Stimulated activated CD8-positive, alpha-beta memory T cell treated with anti-CD3 and anti-CD28 coated beads, Interleukin-4, amount 100 ng/mL, for 4 hours (primary cell): ENCODE measurements around the gene KISS1R.

ENCODE experiments used
- DNase-seq, 2 donors: peaks; one replicate each; pipeline ENCODE4 v3.0.0-alpha.2; 2020; ENCODE audit warnings: low read depth in 2 of 2, low spot score in 1 of 2

KISS1R gene

GRCh38 chr19:934865-935479 lies 17.8 kb downstream of the KISS1R start:
- no peak for DNase-seq

GRCh38 chr19:936175-936546 lies 19.0 kb downstream of the KISS1R start:
- no peak for DNase-seq

- DNase-seq: peak in 1 of 2 donors; percentile 52
Observed at GRCh38 chr19:937259-937694, 20.1 kb downstream of the KISS1R start.

- no peak for DNase-seq
Observed at GRCh38 chr19:938233-938923, 21.2 kb downstream of the KISS1R start.

GRCh38 chr19:939439-939838 lies 22.3 kb downstream of the KISS1R start:
- no peak for DNase-seq

- DNase-seq: no peak
Observed at GRCh38 chr19:939922-940321, 22.8 kb downstream of the KISS1R start.

GRCh38 chr19:940591-941291 lies 23.6 kb downstream of the KISS1R start:
- DNase-seq: peak; percentile 29 to 38

- no peak for DNase-seq
Observed at GRCh38 chr19:941292-942132, 24.4 kb downstream of the KISS1R start.

GRCh38 chr19:942133-942645 lies 25.1 kb downstream of the KISS1R start:
- DNase-seq: no peak

- no peak for DNase-seq
Observed at GRCh38 chr19:943551-944170, 26.5 kb downstream of the KISS1R start.

- no peak for DNase-seq
Observed at GRCh38 chr19:944171-944567, 27.0 kb downstream of the KISS1R start.

GRCh38 chr19:944663-945241 lies 27.6 kb downstream of the KISS1R start:
- DNase-seq: no peak

GRCh38 chr19:945401-946252 lies 28.5 kb downstream of the KISS1R start:
- DNase-seq: no peak

- DNase-seq: no peak
Observed at GRCh38 chr19:947090-947706, 30.1 kb downstream of the KISS1R start.

- DNase-seq: no peak
Observed at GRCh38 chr19:947707-948539, 30.8 kb downstream of the KISS1R start.

- DNase-seq: no peak
Observed at GRCh38 chr19:948842-949496, 31.8 kb downstream of the KISS1R start.

- DNase-seq: no peak
Observed at GRCh38 chr19:950352-951066, 33.4 kb downstream of the KISS1R start.
